HepG2 (cell line): ENCODE measurements around the gene SCUBE1. TPM values are rescaled to one million over a fixed set of nuclear protein-coding genes. Genes with fewer than 3 reads are reported as not detected.

ENCODE experiments used
- ATAC-seq: fragments of 200-7000 bp; cut with Tn5 transposase; 3 replicates; pipeline ENCODE4 v1.9.1; 2020; ENCODE audit warnings: mild to moderate bottlenecking, moderate library complexity
- BruUV-seq: library from RNA; stranded (reverse); fragments of 400-500 nt; replicated peaks from 2 replicates; lab custom pipeline; 2021; lab: Mats Ljungman, UMichigan
- CTCF ChIA-PET: fragments of 300-600 bp; formaldehyde crosslinking; extraction: SDS; loops from one replicate; lab custom pipeline; 2021; ENCODE audit warnings: low total read pairs, inconsistent platforms, low intra/inter-chr PET ratio; lab: Yijun Ruan, JAX
- POLR2A ChIA-PET: fragments of 350-600 bp; sonication (Branson Sonifier 250); formaldehyde crosslinking; loops from one replicate; lab custom pipeline; 2020; ENCODE audit warnings: antibody characterized with exemption, inconsistent platforms; lab: Yijun Ruan, JAX
- DNase-seq: peaks from one replicate; pipeline ENCODE4 v3.0.0-alpha.2; 2015; ENCODE audit warnings: low spot score
- FAIRE-seq: peaks from 3 replicates; lab custom pipeline; 2011; peaks lifted over from hg19 to GRCh38; lab: Jason Lieb, UNC
- H2AFZ ChIP-seq: one replicate; pipeline ENCODE4 v1.6.1; 2011; ENCODE audit warnings: low read length, inconsistent platforms
- H3K27ac ChIP-seq: fragments of 300-600 bp; 3 replicates; pipeline ENCODE4 v1.8.0; 2011; ENCODE audit warnings: mixed run types, mild to moderate bottlenecking, mixed read lengths, low read length, inconsistent platforms; ENCODE audit not compliant: insufficient read depth; ENCODE audit errors: extremely low read length
- H3K27me3 ChIP-seq, 2 experiments: fragments of 200-600 bp in 1 of 2; 2 replicates in 1 of 2; 3 replicates in 1 of 2; pipeline versions ENCODE4 v1.6.0 to v1.8.0; 2011; ENCODE audit warnings: low read length in 2 of 2, mild to moderate bottlenecking in 2 of 2, moderate library complexity in 2 of 2, inconsistent platforms in 1 of 2; ENCODE audit not compliant: insufficient read depth in 2 of 2, control insufficient read depth in 1 of 2
- H3K36me3 ChIP-seq, 2 experiments: fragments of 200-600 bp in 1 of 2; replicated peaks in 1 of 2; 2 replicates in 1 of 2; 3 replicates in 1 of 2; pipeline versions ENCODE4 v1.5.1 to v1.8.0; 2011; ENCODE audit warnings: low read length in 2 of 2, inconsistent platforms in 1 of 2; ENCODE audit not compliant: insufficient read depth in 2 of 2, control insufficient read depth in 1 of 2
- H3K4me1 ChIP-seq: 2 replicates; pipeline ENCODE4 v1.5.1; 2012; ENCODE audit warnings: low read length, inconsistent platforms; ENCODE audit not compliant: insufficient read depth
- H3K4me2 ChIP-seq: 2 replicates; pipeline ENCODE4 v1.6.0; 2011; ENCODE audit warnings: low read depth, low read length, inconsistent platforms
- H3K4me3 ChIP-seq, 3 experiments: fragments of 200-600 bp in 1 of 3; sonication (generic), shearing (Covaris generic) in 1 of 3; replicated peaks in 1 of 3; 2 replicates each; pipeline ENCODE4 v1.5.1; 2011 to 2016; ENCODE audit warnings: low read length in 3 of 3, inconsistent platforms in 2 of 3, low read depth in 2 of 3, mild to moderate bottlenecking in 2 of 3, control low read depth in 1 of 3, mixed read lengths in 1 of 3; ENCODE audit not compliant: insufficient read depth in 1 of 3
- H3K79me2 ChIP-seq: one replicate; pipeline ENCODE4 v1.6.1; 2011; ENCODE audit warnings: low read length, inconsistent platforms; ENCODE audit not compliant: insufficient read depth
- H3K9ac ChIP-seq: 2 replicates; pipeline ENCODE4 v1.6.0; 2011; ENCODE audit warnings: mild to moderate bottlenecking, low read depth, low read length, inconsistent platforms; ENCODE audit not compliant: insufficient read depth
- H3K9me3 ChIP-seq: 2 replicates; pipeline ENCODE4 v1.5.1; 2012; ENCODE audit warnings: mild to moderate bottlenecking, low read length
- H4K20me1 ChIP-seq: 2 replicates; pipeline ENCODE4 v1.6.0; 2011; ENCODE audit warnings: inconsistent platforms, mild to moderate bottlenecking, low read length, moderate library complexity; ENCODE audit not compliant: insufficient read depth
- ATM ChIP-seq: fragments of 450-650 bp; IDR thresholded peaks from 2 replicates; pipeline ENCODE4 v1.7.1; 2017; ENCODE audit warnings: mild to moderate bottlenecking, borderline replicate concordance
- ATRX ChIP-seq: sonication (generic); formaldehyde crosslinking; IDR thresholded peaks from 2 replicates; pipeline ENCODE4 v1.4.0; 2020; ENCODE audit warnings: missing genetic modification reagents, borderline replicate concordance
- HDAC1 ChIP-seq: sonication (generic); formaldehyde crosslinking; IDR thresholded peaks from 2 replicates; pipeline ENCODE4 v1.5.1; 2020; ENCODE audit warnings: mild to moderate bottlenecking, missing genetic modification reagents
- JUNB ChIP-seq: sonication (generic); formaldehyde crosslinking; IDR thresholded peaks from 2 replicates; pipeline ENCODE4 v1.8.0; 2022; ENCODE audit warnings: missing genetic modification reagents, mild to moderate bottlenecking, borderline replicate concordance
- MEIS1 ChIP-seq: sonication (generic); formaldehyde crosslinking; IDR thresholded peaks from 2 replicates; pipeline ENCODE4 v1.9.0; 2021; ENCODE audit warnings: mild to moderate bottlenecking, missing genetic modification reagents, moderate library complexity, borderline replicate concordance
- NFKB2 ChIP-seq: sonication (generic); formaldehyde crosslinking; IDR thresholded peaks from 2 replicates; pipeline ENCODE4 v1.4.0; 2020; ENCODE audit warnings: missing genetic modification reagents, borderline replicate concordance
- TCF7L2 ChIP-seq: IDR thresholded peaks from 2 replicates; pipeline ENCODE4 v1.6.1; 2011; ENCODE audit warnings: mild to moderate bottlenecking, low read depth, low read length, moderate library complexity
- TSC22D2 ChIP-seq: sonication (generic); formaldehyde crosslinking; IDR thresholded peaks from 2 replicates; pipeline ENCODE4 v1.5.1; 2020; ENCODE audit warnings: missing genetic modification reagents, mild to moderate bottlenecking, borderline replicate concordance
- WIZ ChIP-seq: sonication (generic); formaldehyde crosslinking; IDR thresholded peaks from 2 replicates; pipeline ENCODE4 v1.5.1; 2020; ENCODE audit warnings: mild to moderate bottlenecking, missing genetic modification reagents
- ZMYM4 ChIP-seq: sonication (generic); formaldehyde crosslinking; IDR thresholded peaks from 2 replicates; pipeline ENCODE4 v1.8.1; 2023; ENCODE audit warnings: mild to moderate bottlenecking, missing genetic modification reagents
- WGBS: methylation state at CpG from one replicate; pipeline ENCODE4 v1.1.6; 2017; ENCODE audit warnings: low lambda C conversion rate; 5-methylcytosine and 5-hydroxymethylcytosine counted together
- in situ Hi-C: cut with HindIII; loops from 2 replicates; pipeline ENCODE4 v1.10.0; 2017; ENCODE audit warnings: low pct_unique_long_range_greater_than_20kb; ENCODE audit not compliant: extremely low pct_ligation_motif_present
- intact Hi-C: fragments of 100-400 bp; cut with micrococcal nuclease; formaldehyde crosslinking; loops from one replicate; pipeline ENCODE4 v1.10.0; 2022; ENCODE audit not compliant: unreplicated experiment
- polyA plus RNA-seq, 8 experiments: library from polyadenylated mRNA; depleted of rRNA in 3 of 8; stranded (reverse) in 7 of 8; unstranded in 1 of 8; fragments of >200 nt; fragmentation: Illumina TruSeq in 4 of 8; extraction: Trizol in 4 of 8; gene quantifications; 2 replicates each; pipeline versions ENCODE4 v1.2.1 to v1.2.3, GENCODE V29; 2011 to 2016; ENCODE audit warnings: low read depth in 4 of 8, missing spikeins in 1 of 8, mixed read lengths in 1 of 8; ENCODE audit not compliant: insufficient read depth in 1 of 8
- total RNA-seq, 5 experiments: library from RNA; depleted of rRNA; stranded (reverse); fragments of >200 nt; fragmentation: Illumina TruSeq; extraction: Trizol; gene quantifications; 2 replicates each; pipeline ENCODE4 v1.2.3, GENCODE V29; 2016; ENCODE audit warnings: low read depth in 1 of 5
- TF ChIP-seq, protein P1 (sequence below): sonication (generic); formaldehyde crosslinking; IDR thresholded peaks from 2 replicates; pipeline ENCODE4 v1.4.0; 2020; ENCODE audit warnings: missing genetic modification reagents
- TF ChIP-seq, protein P2 (sequence below): sonication (generic); formaldehyde crosslinking; conservative IDR thresholded peaks from 2 replicates; pipeline ENCODE4 v1.4.0; 2020; ENCODE audit warnings: missing genetic modification reagents
- TF ChIP-seq, protein P3 (sequence below): sonication (generic); formaldehyde crosslinking; IDR thresholded peaks from 2 replicates; pipeline ENCODE4 v1.4.0; 2020; ENCODE audit warnings: missing genetic modification reagents
- TF ChIP-seq, protein P4 (sequence below): sonication (generic); formaldehyde crosslinking; IDR thresholded peaks from 2 replicates; pipeline ENCODE4 v1.8.0; 2022; ENCODE audit warnings: mild to moderate bottlenecking, missing genetic modification reagents; ENCODE audit not compliant: insufficient replicate concordance

Gene SCUBE1
- total and polyA plus RNA-seq, 2 of the 13 experiments (the other 11 are each of a cell fraction or from before 2014, with no cell fraction given): under 0.01 to 0.05 TPM

DNA sequence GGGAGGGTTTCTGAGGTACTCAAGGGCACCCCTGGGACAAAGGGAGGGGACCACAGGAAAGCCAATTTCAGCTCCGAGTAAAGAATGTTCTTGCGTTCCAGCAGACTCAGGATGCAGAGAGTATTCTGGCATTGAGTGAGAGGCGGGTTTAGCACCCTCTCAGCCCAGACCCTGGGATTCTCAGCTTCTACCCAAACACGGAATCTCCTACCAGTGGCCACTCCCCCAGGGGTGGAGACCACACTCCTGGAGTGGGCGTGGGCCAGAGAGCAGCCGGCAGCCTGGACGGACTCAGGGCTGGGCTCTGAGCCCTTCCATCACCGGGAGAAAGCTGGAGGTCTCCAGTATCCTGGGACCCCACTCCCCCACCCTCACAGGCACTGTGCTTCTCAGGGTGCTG is 130.1 kb downstream of the SCUBE1 start (continued):
- TF ChIP-seq, protein P1, sequence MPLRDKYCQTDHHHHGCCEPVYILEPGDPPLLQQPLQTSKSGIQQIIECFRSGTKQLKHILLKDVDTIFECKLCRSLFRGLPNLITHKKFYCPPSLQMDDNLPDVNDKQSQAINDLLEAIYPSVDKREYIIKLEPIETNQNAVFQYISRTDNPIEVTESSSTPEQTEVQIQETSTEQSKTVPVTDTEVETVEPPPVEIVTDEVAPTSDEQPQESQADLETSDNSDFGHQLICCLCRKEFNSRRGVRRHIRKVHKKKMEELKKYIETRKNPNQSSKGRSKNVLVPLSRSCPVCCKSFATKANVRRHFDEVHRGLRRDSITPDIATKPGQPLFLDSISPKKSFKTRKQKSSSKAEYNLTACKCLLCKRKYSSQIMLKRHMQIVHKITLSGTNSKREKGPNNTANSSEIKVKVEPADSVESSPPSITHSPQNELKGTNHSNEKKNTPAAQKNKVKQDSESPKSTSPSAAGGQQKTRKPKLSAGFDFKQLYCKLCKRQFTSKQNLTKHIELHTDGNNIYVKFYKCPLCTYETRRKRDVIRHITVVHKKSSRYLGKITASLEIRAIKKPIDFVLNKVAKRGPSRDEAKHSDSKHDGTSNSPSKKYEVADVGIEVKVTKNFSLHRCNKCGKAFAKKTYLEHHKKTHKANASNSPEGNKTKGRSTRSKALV (CRISPR knock-in tag): no peak
- TF ChIP-seq ATM (no peak), TSC22D2 (CRISPR knock-in tag) (no peak), MEIS1 (CRISPR knock-in tag) (no peak)
- TF ChIP-seq, all 625 proteins: peak for 0

DNA sequence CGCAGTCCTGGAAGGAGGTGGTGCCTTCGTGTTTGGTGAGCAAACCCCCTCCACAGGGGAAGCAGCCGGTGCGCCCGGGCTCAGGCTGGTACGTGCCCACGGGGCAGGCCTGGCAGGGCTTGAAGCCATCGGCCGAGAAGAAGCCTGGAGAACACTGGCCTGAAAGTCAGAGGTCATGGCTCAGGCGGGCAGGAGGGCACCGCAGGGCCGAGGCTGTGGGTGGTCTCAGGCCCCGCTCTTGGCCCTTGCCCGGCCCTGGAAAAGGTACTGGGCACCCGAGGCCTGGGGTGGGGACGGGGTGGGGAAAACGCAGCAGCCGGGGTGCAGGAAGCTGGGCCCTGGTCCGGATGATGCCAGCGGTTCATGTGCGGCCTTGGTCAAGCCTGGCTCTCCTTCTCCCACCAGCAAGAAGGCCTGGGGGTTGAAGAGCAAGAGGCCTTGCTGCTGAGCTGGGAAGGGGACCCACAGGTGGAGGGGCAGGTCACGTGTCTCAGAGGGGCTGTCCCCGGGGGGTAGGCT is 130.7 kb downstream of the SCUBE1 start:
- Histone ChIP-seq H3K9ac (no peak overlapping the region), H2AFZ (no peak overlapping the region), H3K27ac (no peak overlapping the region), H3K4me2 (no peak overlapping the region), H3K9me3 (no peaks in the 10 kb centered on the region), H3K79me2 (no peaks in the 10 kb centered on the region), H4K20me1 (no peaks in the 10 kb centered on the region), H3K4me3 (no peak overlapping the region), H3K27me3 (peaks cover 18 to 53% of the 10 kb centered on the region in 2 experiments; a peak in 4 of 5 replicates), H3K36me3 (no peaks in the 10 kb centered on the region), H3K4me1 (no peaks in the 10 kb centered on the region)
- WGBS: 20% methylated on average over 5 of the region's 23 CpGs
- ATAC-seq (no peak), FAIRE-seq (no peak), DNase-seq (no peak)
- ChIA-PET POLR2A (no interaction called here), CTCF (no interaction called here)
- intact Hi-C loops (no loop called here), in situ Hi-C loops (no loop called here)
- BruUV-seq: no TSS peak
- TF ChIP-seq HDAC1: no peak
- no peak for TF ChIP-seq ATRX
- TF ChIP-seq JUNB (CRISPR knock-in tag): no peak
- TF ChIP-seq ZMYM4 (CRISPR knock-in tag): no peak
- TF ChIP-seq, protein P2, sequence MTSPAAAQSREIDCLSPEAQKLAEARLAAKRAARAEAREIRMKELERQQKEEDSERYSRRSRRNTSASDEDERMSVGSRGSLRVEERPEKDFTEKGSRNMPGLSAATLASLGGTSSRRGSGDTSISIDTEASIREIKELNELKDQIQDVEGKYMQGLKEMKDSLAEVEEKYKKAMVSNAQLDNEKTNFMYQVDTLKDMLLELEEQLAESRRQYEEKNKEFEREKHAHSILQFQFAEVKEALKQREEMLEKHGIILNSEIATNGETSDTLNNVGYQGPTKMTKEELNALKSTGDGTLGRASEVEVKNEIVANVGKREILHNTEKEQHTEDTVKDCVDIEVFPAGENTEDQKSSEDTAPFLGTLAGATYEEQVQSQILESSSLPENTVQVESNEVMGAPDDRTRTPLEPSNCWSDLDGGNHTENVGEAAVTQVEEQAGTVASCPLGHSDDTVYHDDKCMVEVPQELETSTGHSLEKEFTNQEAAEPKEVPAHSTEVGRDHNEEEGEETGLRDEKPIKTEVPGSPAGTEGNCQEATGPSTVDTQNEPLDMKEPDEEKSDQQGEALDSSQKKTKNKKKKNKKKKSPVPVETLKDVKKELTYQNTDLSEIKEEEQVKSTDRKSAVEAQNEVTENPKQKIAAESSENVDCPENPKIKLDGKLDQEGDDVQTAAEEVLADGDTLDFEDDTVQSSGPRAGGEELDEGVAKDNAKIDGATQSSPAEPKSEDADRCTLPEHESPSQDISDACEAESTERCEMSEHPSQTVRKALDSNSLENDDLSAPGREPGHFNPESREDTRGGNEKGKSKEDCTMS: no peak
- no peak for TF ChIP-seq NFKB2 (CRISPR knock-in tag)
- TF ChIP-seq TCF7L2: no peak
- no peak for TF ChIP-seq WIZ (CRISPR knock-in tag)
- TF ChIP-seq, protein P3, sequence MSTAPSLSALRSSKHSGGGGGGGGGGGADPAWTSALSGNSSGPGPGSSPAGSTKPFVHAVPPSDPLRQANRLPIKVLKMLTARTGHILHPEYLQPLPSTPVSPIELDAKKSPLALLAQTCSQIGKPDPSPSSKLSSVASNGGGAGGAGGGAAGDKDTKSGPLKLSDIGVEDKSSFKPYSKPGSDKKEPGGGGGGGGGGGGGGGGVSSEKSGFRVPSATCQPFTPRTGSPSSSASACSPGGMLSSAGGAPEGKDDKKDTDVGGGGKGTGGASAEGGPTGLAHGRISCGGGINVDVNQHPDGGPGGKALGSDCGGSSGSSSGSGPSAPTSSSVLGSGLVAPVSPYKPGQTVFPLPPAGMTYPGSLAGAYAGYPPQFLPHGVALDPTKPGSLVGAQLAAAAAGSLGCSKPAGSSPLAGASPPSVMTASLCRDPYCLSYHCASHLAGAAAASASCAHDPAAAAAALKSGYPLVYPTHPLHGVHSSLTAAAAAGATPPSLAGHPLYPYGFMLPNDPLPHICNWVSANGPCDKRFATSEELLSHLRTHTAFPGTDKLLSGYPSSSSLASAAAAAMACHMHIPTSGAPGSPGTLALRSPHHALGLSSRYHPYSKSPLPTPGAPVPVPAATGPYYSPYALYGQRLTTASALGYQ (CRISPR knock-in tag): no peak
- TF ChIP-seq, protein P4, sequence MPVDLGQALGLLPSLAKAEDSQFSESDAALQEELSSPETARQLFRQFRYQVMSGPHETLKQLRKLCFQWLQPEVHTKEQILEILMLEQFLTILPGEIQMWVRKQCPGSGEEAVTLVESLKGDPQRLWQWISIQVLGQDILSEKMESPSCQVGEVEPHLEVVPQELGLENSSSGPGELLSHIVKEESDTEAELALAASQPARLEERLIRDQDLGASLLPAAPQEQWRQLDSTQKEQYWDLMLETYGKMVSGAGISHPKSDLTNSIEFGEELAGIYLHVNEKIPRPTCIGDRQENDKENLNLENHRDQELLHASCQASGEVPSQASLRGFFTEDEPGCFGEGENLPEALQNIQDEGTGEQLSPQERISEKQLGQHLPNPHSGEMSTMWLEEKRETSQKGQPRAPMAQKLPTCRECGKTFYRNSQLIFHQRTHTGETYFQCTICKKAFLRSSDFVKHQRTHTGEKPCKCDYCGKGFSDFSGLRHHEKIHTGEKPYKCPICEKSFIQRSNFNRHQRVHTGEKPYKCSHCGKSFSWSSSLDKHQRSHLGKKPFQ (CRISPR knock-in tag): no peak
